Neural progenitor cell (in vitro differentiated cells): Measurements from ENCODE around the gene DISC1. TPM values are rescaled to one million over a fixed set of nuclear protein-coding genes. Genes with fewer than 3 reads are reported as not detected.

Source experiments
- DNase-seq: peaks from one replicate; pipeline ENCODE4 v3.0.0-alpha.2; 2016; ENCODE audit warnings: low spot score
- H2AFZ ChIP-seq: fragments of 200-600 bp; sonication (generic); replicated peaks from 2 replicates; pipeline ENCODE4 v1.6.1; 2016; ENCODE audit warnings: antibody characterized with exemption
- H3F3A ChIP-seq: fragments of 200-600 bp; sonication (generic); 2 replicates; pipeline ENCODE4 v1.6.1; 2016; ENCODE audit warnings: antibody characterized with exemption, low read depth
- H3K27ac ChIP-seq: fragments of 200-600 bp; sonication (generic); 2 replicates; pipeline ENCODE4 v1.5.1; 2016; ENCODE audit warnings: mild to moderate bottlenecking
- H3K27me3 ChIP-seq: fragments of 200-600 bp; sonication (generic); 2 replicates; pipeline ENCODE4 v1.6.1; 2016; ENCODE audit warnings: mild to moderate bottlenecking, moderate library complexity
- H3K36me3 ChIP-seq: fragments of 200-600 bp; sonication (generic); 2 replicates; pipeline ENCODE4 v1.5.1; 2016
- H3K4me1 ChIP-seq: fragments of 200-600 bp; sonication (generic); 2 replicates; pipeline ENCODE4 v1.6.1; 2016; ENCODE audit warnings: mixed run types
- H3K4me2 ChIP-seq: fragments of 200-600 bp; sonication (generic); 2 replicates; pipeline ENCODE4 v1.6.1; 2016
- H3K4me3 ChIP-seq: fragments of 200-600 bp; sonication (generic); 2 replicates; pipeline ENCODE4 v1.5.1; 2016
- H3K79me2 ChIP-seq: fragments of 200-600 bp; sonication (generic); 2 replicates; pipeline ENCODE4 v1.6.1; 2016; ENCODE audit warnings: low read depth
- H3K9ac ChIP-seq: fragments of 200-600 bp; sonication (generic); 2 replicates; pipeline ENCODE4 v1.6.1; 2016
- H3K9me3 ChIP-seq: fragments of 200-600 bp; sonication (generic); 2 replicates; pipeline ENCODE4 v1.5.1; 2016; ENCODE audit warnings: low read depth
- H4K20me1 ChIP-seq: fragments of 200-600 bp; sonication (generic); 2 replicates; pipeline ENCODE4 v1.6.1; 2016; ENCODE audit warnings: low read depth
- H3K27ac Mint-ChIP-seq: 3 replicates; pipeline ENCODE4 v1.8.0; 2021; ENCODE audit warnings: mixed read lengths
- H3K27me3 Mint-ChIP-seq: 2 replicates; pipeline ENCODE4 v1.8.0; 2022; ENCODE audit warnings: low read depth, mild to moderate bottlenecking, inconsistent platforms, moderate library complexity, mixed read lengths; ENCODE audit not compliant: insufficient read depth
- H3K36me3 Mint-ChIP-seq: 3 replicates; pipeline ENCODE4 v1.8.0; 2021; ENCODE audit warnings: mixed read lengths
- H3K4me1 Mint-ChIP-seq: 3 replicates; pipeline ENCODE4 v1.8.0; 2021; ENCODE audit warnings: mixed read lengths
- H3K4me3 Mint-ChIP-seq: 3 replicates; pipeline ENCODE4 v1.8.0; 2021; ENCODE audit warnings: mild to moderate bottlenecking, moderate library complexity, mixed read lengths
- H3K9me3 Mint-ChIP-seq: 3 replicates; pipeline ENCODE4 v1.8.0; 2020; ENCODE audit warnings: mixed read lengths
- EZH2 ChIP-seq: fragments of 200-600 bp; sonication (generic); IDR thresholded peaks from 2 replicates; pipeline ENCODE4 v1.6.1; 2017; ENCODE audit warnings: antibody characterized with exemption, mild to moderate bottlenecking, moderate library complexity
- EZH2phosphoT487 ChIP-seq: fragments of 200-600 bp; sonication (generic); IDR thresholded peaks from 2 replicates; pipeline ENCODE4 v1.6.1; 2017; ENCODE audit warnings: antibody characterized with exemption
- total RNA-seq: library from RNA; depleted of rRNA; stranded (reverse); fragments of >200 nt; gene quantifications from 2 replicates; pipeline ENCODE4 v1.2.3, GENCODE V29; 2015; ENCODE audit warnings: low replicate concordance
- TF ChIP-seq, protein P1 (sequence below): fragments of 200-600 bp; sonication (generic); IDR thresholded peaks from 2 replicates; pipeline ENCODE4 v1.5.1; 2017; ENCODE audit warnings: antibody characterized with exemption, mild to moderate bottlenecking

Gene DISC1
- total RNA-seq, 1 donor from 2014 or later: 1.8 TPM

DNA sequence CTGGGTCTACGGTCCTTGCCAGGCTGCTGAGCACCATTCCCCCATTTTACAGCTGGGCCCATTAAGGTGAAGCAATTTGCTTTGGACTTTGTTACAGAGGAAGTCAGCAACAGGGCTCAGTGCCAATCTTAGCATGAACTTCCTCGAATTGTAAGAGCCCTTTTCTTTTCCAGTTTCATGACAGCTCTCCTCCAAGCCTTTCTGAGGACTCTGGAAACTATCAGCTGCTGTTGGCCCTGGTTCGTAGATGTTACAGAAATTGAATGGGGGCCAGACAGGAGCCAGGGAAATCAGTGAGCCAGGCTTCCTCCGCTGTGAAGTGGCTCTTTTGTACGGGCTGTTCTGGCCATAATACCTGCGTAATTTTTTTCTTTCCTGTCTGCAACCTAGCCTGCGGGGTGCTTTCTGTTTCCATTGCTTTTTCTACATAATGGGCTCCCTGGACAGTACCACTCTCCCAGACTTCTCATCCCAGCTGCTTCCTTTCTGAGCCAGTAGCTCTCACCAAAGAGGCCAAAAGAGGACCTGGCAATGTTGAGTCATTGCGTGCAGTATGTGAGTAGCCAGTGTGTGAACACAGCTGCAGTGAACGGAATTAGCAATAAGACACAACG is 386.3 kb downstream of the DISC1 start:
- H3K4me1 Mint-ChIP-seq: peaks cover 8% of the 10 kb centered on the region

DNA sequence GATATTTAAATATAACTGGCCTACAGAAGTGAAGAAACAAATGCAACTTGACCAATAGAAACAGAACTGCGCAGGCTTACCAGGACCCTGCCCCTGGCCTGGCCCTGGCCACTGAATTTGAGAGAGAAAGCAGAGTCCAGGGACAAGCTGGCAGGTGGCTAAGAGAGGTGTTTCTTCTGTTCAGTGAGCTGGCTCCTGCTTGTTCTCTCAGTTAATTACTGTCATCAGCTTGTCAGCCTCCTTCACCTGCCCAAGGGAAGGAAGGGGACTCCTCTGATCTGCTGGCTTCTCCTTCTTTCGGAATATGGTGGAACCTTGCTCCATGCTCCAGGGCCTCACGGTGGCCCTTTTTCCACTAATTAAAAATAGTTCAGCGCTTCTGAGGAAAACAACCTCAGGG is 388.4 kb downstream of the DISC1 start:
- H3K9me3 Mint-ChIP-seq: no peaks in the 10 kb centered on the region

More for the DNA sequence above, 386.3 kb downstream of the DISC1 start:
- Mint-ChIP-seq H3K27ac (no peak overlapping the region), H3K36me3 (no peaks in the 10 kb centered on the region), H3K4me3 (no peak overlapping the region), H3K27me3 (peaks cover 2% of the 10 kb centered on the region), H3K9me3 (peaks cover 1% of the 10 kb centered on the region)
- H3K36me3 ChIP-seq: no peaks in the 10 kb centered on the region
- H3K4me2 ChIP-seq: no peak overlapping the region
- no peak overlapping the region for H3K9ac ChIP-seq
- H3K4me3 ChIP-seq: no peak overlapping the region
- no peaks in the 10 kb centered on the region for H3K4me1 ChIP-seq
- no peak overlapping the region for H2AFZ ChIP-seq
- no peak overlapping the region for H3K27ac ChIP-seq
- H3K9me3 ChIP-seq: no peaks in the 10 kb centered on the region
- no peaks in the 10 kb centered on the region for H3K27me3 ChIP-seq
- DNase-seq: no peak
- TF ChIP-seq, protein P1, sequence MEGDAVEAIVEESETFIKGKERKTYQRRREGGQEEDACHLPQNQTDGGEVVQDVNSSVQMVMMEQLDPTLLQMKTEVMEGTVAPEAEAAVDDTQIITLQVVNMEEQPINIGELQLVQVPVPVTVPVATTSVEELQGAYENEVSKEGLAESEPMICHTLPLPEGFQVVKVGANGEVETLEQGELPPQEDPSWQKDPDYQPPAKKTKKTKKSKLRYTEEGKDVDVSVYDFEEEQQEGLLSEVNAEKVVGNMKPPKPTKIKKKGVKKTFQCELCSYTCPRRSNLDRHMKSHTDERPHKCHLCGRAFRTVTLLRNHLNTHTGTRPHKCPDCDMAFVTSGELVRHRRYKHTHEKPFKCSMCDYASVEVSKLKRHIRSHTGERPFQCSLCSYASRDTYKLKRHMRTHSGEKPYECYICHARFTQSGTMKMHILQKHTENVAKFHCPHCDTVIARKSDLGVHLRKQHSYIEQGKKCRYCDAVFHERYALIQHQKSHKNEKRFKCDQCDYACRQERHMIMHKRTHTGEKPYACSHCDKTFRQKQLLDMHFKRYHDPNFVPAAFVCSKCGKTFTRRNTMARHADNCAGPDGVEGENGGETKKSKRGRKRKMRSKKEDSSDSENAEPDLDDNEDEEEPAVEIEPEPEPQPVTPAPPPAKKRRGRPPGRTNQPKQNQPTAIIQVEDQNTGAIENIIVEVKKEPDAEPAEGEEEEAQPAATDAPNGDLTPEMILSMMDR: no peak
- TF ChIP-seq EZH2phosphoT487 (no peak), EZH2 (no peak)
- H3K79me2 ChIP-seq: no peaks in the 10 kb centered on the region
- no peaks in the 10 kb centered on the region for H3F3A ChIP-seq
- no peaks in the 10 kb centered on the region for H4K20me1 ChIP-seq

DNA sequence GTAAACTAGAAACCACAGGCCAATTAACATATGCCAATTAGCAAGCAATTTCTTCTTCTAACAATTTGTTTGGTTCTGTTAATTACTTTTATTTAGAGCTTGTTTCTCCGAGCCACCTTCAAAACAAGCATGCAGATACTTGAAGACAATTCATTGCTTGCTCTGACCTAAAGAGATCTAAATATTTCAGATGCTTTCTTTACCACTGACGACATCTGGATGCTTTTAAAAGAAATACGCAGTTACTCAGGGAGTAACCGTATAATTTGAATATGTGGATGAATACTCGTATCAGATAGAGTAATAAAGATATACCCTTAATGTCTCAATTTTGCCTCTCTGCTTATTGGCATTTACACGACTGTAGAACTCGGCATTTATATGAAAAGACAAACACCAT is 390.0 kb downstream of the DISC1 start:
- H3K27ac ChIP-seq: no peak overlapping the region
- TF ChIP-seq, protein P1: no peak
- TF ChIP-seq EZH2phosphoT487: no peak
- no peak for TF ChIP-seq EZH2
- H4K20me1 ChIP-seq: no peaks in the 10 kb centered on the region
- no peaks in the 10 kb centered on the region for H3K36me3 Mint-ChIP-seq
- H3K4me3 ChIP-seq: no peak overlapping the region
- H3K4me2 ChIP-seq: no peak overlapping the region
- H3K27me3 Mint-ChIP-seq: no peaks in the 10 kb centered on the region
- peaks cover 8% of the 10 kb centered on the region for H3K4me1 Mint-ChIP-seq
- H3F3A ChIP-seq: no peaks in the 10 kb centered on the region
- H3K4me1 ChIP-seq: no peaks in the 10 kb centered on the region
- H3K4me3 Mint-ChIP-seq: no peak overlapping the region
- no peak overlapping the region for H2AFZ ChIP-seq
- no peaks in the 10 kb centered on the region for H3K79me2 ChIP-seq
- no peaks in the 10 kb centered on the region for H3K9me3 ChIP-seq
- no peak for DNase-seq
- H3K9me3 Mint-ChIP-seq: no peaks in the 10 kb centered on the region
- no peak overlapping the region for H3K27ac Mint-ChIP-seq
- no peaks in the 10 kb centered on the region for H3K36me3 ChIP-seq
- H3K27me3 ChIP-seq: no peaks in the 10 kb centered on the region
- no peak overlapping the region for H3K9ac ChIP-seq

More for the DNA sequence above, 388.4 kb downstream of the DISC1 start:
- no peak for DNase-seq
- H2AFZ ChIP-seq: no peak overlapping the region
- no peak overlapping the region for H3K9ac ChIP-seq
- TF ChIP-seq EZH2: no peak
- Mint-ChIP-seq H3K4me3 (no peak overlapping the region), H3K4me1 (peaks cover 8% of the 10 kb centered on the region), H3K36me3 (no peaks in the 10 kb centered on the region), H3K27me3 (no peaks in the 10 kb centered on the region), H3K27ac (no peak overlapping the region)
- no peaks in the 10 kb centered on the region for H4K20me1 ChIP-seq
- no peaks in the 10 kb centered on the region for H3K79me2 ChIP-seq
- H3K9me3 ChIP-seq: no peaks in the 10 kb centered on the region
- H3F3A ChIP-seq: no peaks in the 10 kb centered on the region
- H3K36me3 ChIP-seq: no peaks in the 10 kb centered on the region
- no peaks in the 10 kb centered on the region for H3K4me1 ChIP-seq
- H3K4me2 ChIP-seq: no peak overlapping the region
- no peaks in the 10 kb centered on the region for H3K27me3 ChIP-seq
- H3K4me3 ChIP-seq: no peak overlapping the region
- no peak overlapping the region for H3K27ac ChIP-seq

DNA sequence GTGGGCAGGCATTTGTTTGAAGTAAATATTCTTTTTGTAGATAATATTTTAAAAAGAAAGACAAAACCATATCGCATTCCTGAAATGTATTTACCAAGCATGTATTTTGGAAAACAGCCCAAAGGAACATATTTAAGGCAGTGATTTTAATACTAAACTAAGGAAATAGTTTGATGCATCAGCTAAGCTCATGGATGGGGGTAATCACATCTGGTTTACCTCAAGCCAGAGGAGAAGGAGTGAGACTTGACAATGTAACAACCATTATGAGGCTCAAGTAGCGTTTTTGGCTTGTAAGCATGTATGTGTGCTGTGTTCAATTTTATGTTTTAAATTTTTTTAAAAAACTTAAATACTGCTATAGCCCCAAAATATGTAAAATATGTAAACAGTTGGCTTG is 390.5 kb downstream of the DISC1 start:
- Histone ChIP-seq H3F3A (no peaks in the 10 kb centered on the region), H3K4me1 (no peaks in the 10 kb centered on the region), H2AFZ (no peak overlapping the region), H3K4me2 (no peak overlapping the region), H3K9me3 (no peaks in the 10 kb centered on the region), H3K79me2 (no peaks in the 10 kb centered on the region), H3K4me3 (no peak overlapping the region), H3K27ac (no peak overlapping the region), H3K27me3 (no peaks in the 10 kb centered on the region), H3K36me3 (no peaks in the 10 kb centered on the region), H3K9ac (no peak overlapping the region), H4K20me1 (no peaks in the 10 kb centered on the region)
- no peak overlapping the region for H3K4me3 Mint-ChIP-seq
- peaks cover 8% of the 10 kb centered on the region for H3K4me1 Mint-ChIP-seq
- TF ChIP-seq, protein P1: no peak
- TF ChIP-seq EZH2 (no peak), EZH2phosphoT487 (no peak)
- H3K36me3 Mint-ChIP-seq: no peaks in the 10 kb centered on the region
- no peaks in the 10 kb centered on the region for H3K27me3 Mint-ChIP-seq
- H3K9me3 Mint-ChIP-seq: no peaks in the 10 kb centered on the region
- H3K27ac Mint-ChIP-seq: no peak overlapping the region
- DNase-seq: no peak
